ENCODE data around the gene TACC2.
"Not testable (repeated sequence)": the region's sequence is repeated elsewhere in the genome, so short reads cannot be mapped to it uniquely, and the experiment has no call there.

TACC2 gene

GRCh38 chr10:122096181-122096580 lies 107.2 kb downstream of the TACC2 start:
- H3K23ac ChIP-seq (ENCODE audit: low read length); H3K27ac ChIP-seq (ENCODE audit: low read depth, low read length); DNase-seq; H2BK120ac ChIP-seq (ENCODE audit: low read depth, low read length); H3K4ac ChIP-seq (ENCODE audit: low read depth, low read length); H3K79me2 ChIP-seq (ENCODE audit: control insufficient read depth, insufficient read depth, low read length); H2BK15ac ChIP-seq (replicated peaks; ENCODE audit: low read depth); H4K8ac ChIP-seq (ENCODE audit: low read depth, low read length); H3K4me1 ChIP-seq (ENCODE audit: control insufficient read depth, low read depth, low read length); H3K4me3 ChIP-seq (ENCODE audit: low read length); H3K9ac ChIP-seq (ENCODE audit: low read length); H3K79me1 ChIP-seq (ENCODE audit: low read length); H3K27me3 ChIP-seq (ENCODE audit: insufficient read depth, low read length, poor library complexity); H3K4me2 ChIP-seq (ENCODE audit: low read length); H2BK5ac ChIP-seq (ENCODE audit: low read length); H4K5ac ChIP-seq (ENCODE audit: low read length); H3K36me3 ChIP-seq (ENCODE audit: control insufficient read depth, insufficient read depth, low read length); H2AK5ac ChIP-seq (ENCODE audit: low read length); H3K18ac ChIP-seq (ENCODE audit: low read length); H3K56ac ChIP-seq (ENCODE audit: low read length): not testable (repeated sequence)
- WGBS (ENCODE audit: extremely low coverage, insufficient coverage, low lambda C conversion rate) = no CpG with 5 or more reads among the region's 11 CpGs

GRCh38 chr10:122096705-122097104 lies 107.7 kb downstream of the TACC2 start:
- no peaks in the 10 kb centered on the region for H3K79me2 ChIP-seq (ENCODE audit: control insufficient read depth, insufficient read depth, low read length)
- WGBS (ENCODE audit: extremely low coverage, insufficient coverage, low lambda C conversion rate) = no CpG with 5 or more reads among the region's 3 CpGs
- no peak overlapping the region for H3K56ac ChIP-seq (ENCODE audit: low read length)
- H3K4me1 ChIP-seq (ENCODE audit: control insufficient read depth, low read depth, low read length) = no peaks in the 10 kb centered on the region
- H3K27ac ChIP-seq (ENCODE audit: low read depth, low read length) = no peak overlapping the region
- no peak overlapping the region for H2AK5ac ChIP-seq (ENCODE audit: low read length)
- H3K23ac ChIP-seq (ENCODE audit: low read length) = no peak overlapping the region
- no peak overlapping the region for H2BK5ac ChIP-seq (ENCODE audit: low read length)
- no peak overlapping the region for H3K4ac ChIP-seq (ENCODE audit: low read depth, low read length)
- DNase-seq = no peak
- H3K36me3 ChIP-seq (ENCODE audit: control insufficient read depth, insufficient read depth, low read length) = no peaks in the 10 kb centered on the region
- no peak overlapping the region for H2BK15ac ChIP-seq (replicated peaks; ENCODE audit: low read depth)
- no peak overlapping the region for H3K4me2 ChIP-seq (ENCODE audit: low read length)
- no peak overlapping the region for H4K5ac ChIP-seq (ENCODE audit: low read length)
- H4K8ac ChIP-seq (ENCODE audit: low read depth, low read length) = no peak overlapping the region
- no peaks in the 10 kb centered on the region for H3K27me3 ChIP-seq (ENCODE audit: insufficient read depth, low read length, poor library complexity)
- no peaks in the 10 kb centered on the region for H3K79me1 ChIP-seq (ENCODE audit: low read length)
- no peak overlapping the region for H2BK120ac ChIP-seq (ENCODE audit: low read depth, low read length)
- H3K9ac ChIP-seq (ENCODE audit: low read length) = no peak overlapping the region
- H3K4me3 ChIP-seq (ENCODE audit: low read length) = no peak overlapping the region
- H3K18ac ChIP-seq (ENCODE audit: low read length) = no peak overlapping the region

- no peak overlapping the region for H3K23ac ChIP-seq (ENCODE audit: low read length)
- no CpG with 5 or more reads among the region's 7 CpGs for WGBS (ENCODE audit: extremely low coverage, insufficient coverage, low lambda C conversion rate)
- no peak overlapping the region for H4K8ac ChIP-seq (ENCODE audit: low read depth, low read length)
- no peak overlapping the region for H3K27ac ChIP-seq (ENCODE audit: low read depth, low read length)
- H4K5ac ChIP-seq (ENCODE audit: low read length) = no peak overlapping the region
- no peak overlapping the region for H2BK120ac ChIP-seq (ENCODE audit: low read depth, low read length)
- DNase-seq = no peak
- H3K4me3 ChIP-seq (ENCODE audit: low read length) = no peak overlapping the region
- H3K4me2 ChIP-seq (ENCODE audit: low read length) = no peak overlapping the region
- no peak overlapping the region for H2AK5ac ChIP-seq (ENCODE audit: low read length)
- H3K36me3 ChIP-seq (ENCODE audit: control insufficient read depth, insufficient read depth, low read length) = no peaks in the 10 kb centered on the region
- H3K4ac ChIP-seq (ENCODE audit: low read depth, low read length) = no peak overlapping the region
- no peak overlapping the region for H3K9ac ChIP-seq (ENCODE audit: low read length)
- no peak overlapping the region for H3K18ac ChIP-seq (ENCODE audit: low read length)
- H2BK5ac ChIP-seq (ENCODE audit: low read length) = no peak overlapping the region
- H3K4me1 ChIP-seq (ENCODE audit: control insufficient read depth, low read depth, low read length) = no peaks in the 10 kb centered on the region
- no peak overlapping the region for H2BK15ac ChIP-seq (replicated peaks; ENCODE audit: low read depth)
- no peaks in the 10 kb centered on the region for H3K79me2 ChIP-seq (ENCODE audit: control insufficient read depth, insufficient read depth, low read length)
- no peaks in the 10 kb centered on the region for H3K27me3 ChIP-seq (ENCODE audit: insufficient read depth, low read length, poor library complexity)
- no peak overlapping the region for H3K56ac ChIP-seq (ENCODE audit: low read length)
- H3K79me1 ChIP-seq (ENCODE audit: low read length) = no peaks in the 10 kb centered on the region
These were observed 109.0 kb downstream of the TACC2 start for GRCh38 chr10:122097935-122098334.

GRCh38 chr10:122098924-122099323 lies 110.0 kb downstream of the TACC2 start:
- Histone ChIP-seq H3K79me1 (ENCODE audit: low read length) (no peaks in the 10 kb centered on the region), H3K56ac (ENCODE audit: low read length) (no peak overlapping the region), H3K4me1 (ENCODE audit: control insufficient read depth, low read depth, low read length) (no peaks in the 10 kb centered on the region), H2BK15ac (replicated peaks; ENCODE audit: low read depth) (no peak overlapping the region), H2BK120ac (ENCODE audit: low read depth, low read length) (no peak overlapping the region), H2AK5ac (ENCODE audit: low read length) (no peak overlapping the region), H3K4me3 (ENCODE audit: low read length) (no peak overlapping the region), H3K23ac (ENCODE audit: low read length) (no peak overlapping the region), H3K18ac (ENCODE audit: low read length) (no peak overlapping the region), H3K36me3 (ENCODE audit: control insufficient read depth, insufficient read depth, low read length) (no peaks in the 10 kb centered on the region), H2BK5ac (ENCODE audit: low read length) (no peak overlapping the region), H3K9ac (ENCODE audit: low read length) (no peak overlapping the region), H3K4me2 (ENCODE audit: low read length) (no peak overlapping the region), H4K5ac (ENCODE audit: low read length) (no peak overlapping the region), H3K27ac (ENCODE audit: low read depth, low read length) (no peak overlapping the region), H3K4ac (ENCODE audit: low read depth, low read length) (no peak overlapping the region), H3K27me3 (ENCODE audit: insufficient read depth, low read length, poor library complexity) (no peaks in the 10 kb centered on the region), H4K8ac (ENCODE audit: low read depth, low read length) (no peak overlapping the region), H3K79me2 (ENCODE audit: control insufficient read depth, insufficient read depth, low read length) (no peaks in the 10 kb centered on the region)
- WGBS (ENCODE audit: extremely low coverage, insufficient coverage, low lambda C conversion rate) = no CpG with 5 or more reads among the region's 8 CpGs
- no peak for DNase-seq

GRCh38 chr10:122099562-122099961 lies 110.6 kb downstream of the TACC2 start:
- DNase-seq = no peak
- no peak overlapping the region for H4K5ac ChIP-seq (ENCODE audit: low read length)
- H3K4me2 ChIP-seq (ENCODE audit: low read length) = no peak overlapping the region
- no peak overlapping the region for H3K23ac ChIP-seq (ENCODE audit: low read length)
- H3K27me3 ChIP-seq (ENCODE audit: insufficient read depth, low read length, poor library complexity) = no peaks in the 10 kb centered on the region
- no peaks in the 10 kb centered on the region for H3K36me3 ChIP-seq (ENCODE audit: control insufficient read depth, insufficient read depth, low read length)
- H3K27ac ChIP-seq (ENCODE audit: low read depth, low read length) = no peak overlapping the region
- no CpG with 5 or more reads among the region's 2 CpGs for WGBS (ENCODE audit: extremely low coverage, insufficient coverage, low lambda C conversion rate)
- no peak overlapping the region for H4K8ac ChIP-seq (ENCODE audit: low read depth, low read length)
- no peaks in the 10 kb centered on the region for H3K79me2 ChIP-seq (ENCODE audit: control insufficient read depth, insufficient read depth, low read length)
- no peak overlapping the region for H2BK15ac ChIP-seq (replicated peaks; ENCODE audit: low read depth)
- H3K56ac ChIP-seq (ENCODE audit: low read length) = no peak overlapping the region
- no peak overlapping the region for H3K18ac ChIP-seq (ENCODE audit: low read length)
- H3K9ac ChIP-seq (ENCODE audit: low read length) = no peak overlapping the region
- H3K4me1 ChIP-seq (ENCODE audit: control insufficient read depth, low read depth, low read length) = no peaks in the 10 kb centered on the region
- no peak overlapping the region for H3K4ac ChIP-seq (ENCODE audit: low read depth, low read length)
- no peak overlapping the region for H2BK120ac ChIP-seq (ENCODE audit: low read depth, low read length)
- H3K4me3 ChIP-seq (ENCODE audit: low read length) = no peak overlapping the region
- no peak overlapping the region for H2AK5ac ChIP-seq (ENCODE audit: low read length)
- H3K79me1 ChIP-seq (ENCODE audit: low read length) = no peaks in the 10 kb centered on the region
- H2BK5ac ChIP-seq (ENCODE audit: low read length) = no peak overlapping the region

GRCh38 chr10:122102146-122102868 lies 113.3 kb downstream of the TACC2 start:
- Histone ChIP-seq H3K27me3 (ENCODE audit: insufficient read depth, low read length, poor library complexity) (no peaks in the 10 kb centered on the region), H3K23ac (ENCODE audit: low read length) (no peak overlapping the region), H3K36me3 (ENCODE audit: control insufficient read depth, insufficient read depth, low read length) (no peaks in the 10 kb centered on the region), H4K8ac (ENCODE audit: low read depth, low read length) (no peak overlapping the region), H3K18ac (ENCODE audit: low read length) (no peak overlapping the region), H2BK15ac (replicated peaks; ENCODE audit: low read depth) (no peak overlapping the region), H2BK5ac (ENCODE audit: low read length) (no peak overlapping the region), H3K79me2 (ENCODE audit: control insufficient read depth, insufficient read depth, low read length) (no peaks in the 10 kb centered on the region), H3K4me3 (ENCODE audit: low read length) (no peak overlapping the region), H3K56ac (ENCODE audit: low read length) (no peak overlapping the region), H3K4me2 (ENCODE audit: low read length) (no peak overlapping the region), H2AK5ac (ENCODE audit: low read length) (no peak overlapping the region), H2BK120ac (ENCODE audit: low read depth, low read length) (no peak overlapping the region), H4K5ac (ENCODE audit: low read length) (no peak overlapping the region), H3K27ac (ENCODE audit: low read depth, low read length) (no peak overlapping the region), H3K4ac (ENCODE audit: low read depth, low read length) (no peak overlapping the region), H3K9ac (ENCODE audit: low read length) (no peak overlapping the region), H3K4me1 (ENCODE audit: control insufficient read depth, low read depth, low read length) (no peaks in the 10 kb centered on the region), H3K79me1 (ENCODE audit: low read length) (no peaks in the 10 kb centered on the region)
- WGBS (ENCODE audit: extremely low coverage, insufficient coverage, low lambda C conversion rate) = no CpG with 5 or more reads among the region's 15 CpGs
- no peak for DNase-seq

All from mesendoderm (in vitro differentiated cells).